HEK293 (cell line): ENCODE measurements around the gene KBTBD12.

Source experiments
- CTCF ChIA-PET: fragments of 350-600 bp; formaldehyde crosslinking; extraction: SDS; loops from one replicate; lab custom pipeline; 2021; ENCODE audit warnings: antibody characterized with exemption; lab: Yijun Ruan, JAX
- POLR2A ChIA-PET: fragments of 300-600 bp; formaldehyde crosslinking; extraction: SDS; loops from one replicate; lab custom pipeline; 2020; ENCODE audit warnings: antibody characterized with exemption, inconsistent platforms; lab: Yijun Ruan, JAX
- H3K27ac ChIP-seq: fragments of 200-500 bp; sonication (Bioruptor generic); 2 replicates; pipeline ENCODE4 v1.5.1; 2014; ENCODE audit warnings: low read depth, low read length, control low read depth, inconsistent platforms; ENCODE audit errors: extremely low read depth
- H3K36me3 ChIP-seq, 2 experiments: fragments of 200-500 bp in 1 of 2; sonication (Bioruptor generic) in 1 of 2; 1 replicate in 1 of 2; 2 replicates in 1 of 2; pipeline ENCODE4 v1.5.1; 2014 to 2017; ENCODE audit warnings: inconsistent platforms in 2 of 2, low read length in 2 of 2; ENCODE audit not compliant: control insufficient read depth in 2 of 2, insufficient read depth in 1 of 2
- H3K4me1 ChIP-seq: fragments of 200-500 bp; sonication (Bioruptor generic); 2 replicates; pipeline ENCODE4 v1.5.1; 2014; ENCODE audit warnings: mild to moderate bottlenecking, low read length, inconsistent platforms; ENCODE audit not compliant: control insufficient read depth, insufficient read depth
- H3K4me3 ChIP-seq: 2 replicates; pipeline ENCODE4 v1.5.1; 2011; ENCODE audit warnings: low read depth, mild to moderate bottlenecking, control low read depth, low read length, moderate library complexity
- H3K9me3 ChIP-seq: fragments of 200-500 bp; sonication (Bioruptor generic); 2 replicates; pipeline ENCODE4 v1.5.1; 2014; ENCODE audit warnings: low read depth, low read length, inconsistent platforms; ENCODE audit not compliant: control insufficient read depth, insufficient read depth
- EGR2 ChIP-seq: fragments of 450-650 bp; formaldehyde crosslinking; IDR thresholded peaks from 2 replicates; pipeline ENCODE4 v1.5.1; 2016; ENCODE audit warnings: low read depth, missing biosample characterization, missing genetic modification characterization
- GLIS1 ChIP-seq: fragments of 450-650 bp; formaldehyde crosslinking; IDR thresholded peaks from 2 replicates; pipeline ENCODE4 v1.5.1; 2016; ENCODE audit warnings: missing biosample characterization, missing genetic modification characterization
- MYNN ChIP-seq: fragments of 450-650 bp; formaldehyde crosslinking; IDR thresholded peaks from 2 replicates; pipeline ENCODE4 v1.5.1; 2016; ENCODE audit warnings: missing biosample characterization, missing genetic modification characterization, borderline replicate concordance
- OSR2 ChIP-seq: fragments of 450-650 bp; formaldehyde crosslinking; IDR thresholded peaks from 2 replicates; pipeline ENCODE4 v1.5.1; 2016; ENCODE audit warnings: missing biosample characterization, missing genetic modification characterization
- ZBTB21 ChIP-seq: fragments of 450-650 bp; formaldehyde crosslinking; IDR thresholded peaks from 2 replicates; pipeline ENCODE4 v1.5.1; 2017; ENCODE audit warnings: missing biosample characterization, missing genetic modification characterization
- ZFP37 ChIP-seq: fragments of 450-650 bp; formaldehyde crosslinking; IDR thresholded peaks from 2 replicates; pipeline ENCODE4 v1.5.1; 2016; ENCODE audit warnings: missing biosample characterization, missing genetic modification characterization
- ZNF214 ChIP-seq: fragments of 450-650 bp; formaldehyde crosslinking; IDR thresholded peaks from 2 replicates; pipeline ENCODE4 v1.5.1; 2017; ENCODE audit warnings: missing biosample characterization, mild to moderate bottlenecking, missing genetic modification characterization, borderline replicate concordance
- ZNF248 ChIP-seq: fragments of 450-650 bp; formaldehyde crosslinking; IDR thresholded peaks from 2 replicates; pipeline ENCODE4 v1.5.1; 2017; ENCODE audit warnings: missing biosample characterization, missing genetic modification characterization
- ZNF324 ChIP-seq: fragments of 450-650 bp; formaldehyde crosslinking; IDR thresholded peaks from 2 replicates; pipeline ENCODE4 v1.5.1; 2016; ENCODE audit warnings: missing biosample characterization, missing genetic modification characterization
- ZNF335 ChIP-seq: fragments of 450-650 bp; formaldehyde crosslinking; conservative IDR thresholded peaks from 2 replicates; pipeline ENCODE4 v1.5.1; 2016; ENCODE audit warnings: missing biosample characterization, missing genetic modification characterization
- ZNF341 ChIP-seq: fragments of 450-650 bp; formaldehyde crosslinking; IDR thresholded peaks from 2 replicates; pipeline ENCODE4; 2016; ENCODE audit warnings: low read depth, missing biosample characterization, missing genetic modification characterization
- ZNF510 ChIP-seq: fragments of 450-650 bp; formaldehyde crosslinking; IDR thresholded peaks from 2 replicates; pipeline ENCODE4 v1.5.1; 2018; ENCODE audit warnings: mild to moderate bottlenecking, missing genetic modification characterization, missing biosample characterization; ENCODE audit not compliant: insufficient replicate concordance
- ZNF529 ChIP-seq: fragments of 450-650 bp; formaldehyde crosslinking; IDR thresholded peaks from 2 replicates; pipeline ENCODE4 v1.5.1; 2017; ENCODE audit warnings: missing genetic modification characterization, missing biosample characterization; ENCODE audit not compliant: insufficient replicate concordance
- ZNF585B ChIP-seq: fragments of 450-650 bp; formaldehyde crosslinking; IDR thresholded peaks from 2 replicates; pipeline ENCODE4 v1.5.1; 2016; ENCODE audit warnings: missing biosample characterization, missing genetic modification characterization
- ZNF629 ChIP-seq: fragments of 450-650 bp; formaldehyde crosslinking; IDR thresholded peaks from 2 replicates; pipeline ENCODE4 v1.5.1; 2017; ENCODE audit warnings: missing biosample characterization, missing genetic modification characterization
- ZNF792 ChIP-seq: fragments of 450-650 bp; formaldehyde crosslinking; IDR thresholded peaks from 2 replicates; pipeline ENCODE4 v1.5.1; 2016; ENCODE audit warnings: missing biosample characterization, missing genetic modification characterization
- TF ChIP-seq, protein P1 (sequence below): fragments of 450-650 bp; formaldehyde crosslinking; IDR thresholded peaks from 2 replicates; pipeline ENCODE4 v1.5.1; 2016; ENCODE audit warnings: missing biosample characterization, missing genetic modification characterization, borderline replicate concordance
- TF ChIP-seq, protein P2 (sequence below): fragments of 450-650 bp; formaldehyde crosslinking; IDR thresholded peaks from 2 replicates; pipeline ENCODE4 v1.5.1; 2016; ENCODE audit warnings: missing biosample characterization, missing genetic modification characterization
- TF ChIP-seq, protein P3 (sequence below): fragments of 450-650 bp; formaldehyde crosslinking; IDR thresholded peaks from 2 replicates; pipeline ENCODE4 v1.5.1; 2016; ENCODE audit warnings: missing biosample characterization, missing genetic modification characterization
- TF ChIP-seq, protein P4 (sequence below): fragments of 450-650 bp; formaldehyde crosslinking; IDR thresholded peaks from 2 replicates; pipeline ENCODE4 v1.5.1; 2017; ENCODE audit warnings: missing biosample characterization, missing genetic modification characterization
- TF ChIP-seq, protein P5 (sequence below): fragments of 450-650 bp; formaldehyde crosslinking; IDR thresholded peaks from 2 replicates; pipeline ENCODE4 v1.5.1; 2016; ENCODE audit warnings: missing biosample characterization, missing genetic modification characterization, low read depth

The KBTBD12 gene

DNA sequence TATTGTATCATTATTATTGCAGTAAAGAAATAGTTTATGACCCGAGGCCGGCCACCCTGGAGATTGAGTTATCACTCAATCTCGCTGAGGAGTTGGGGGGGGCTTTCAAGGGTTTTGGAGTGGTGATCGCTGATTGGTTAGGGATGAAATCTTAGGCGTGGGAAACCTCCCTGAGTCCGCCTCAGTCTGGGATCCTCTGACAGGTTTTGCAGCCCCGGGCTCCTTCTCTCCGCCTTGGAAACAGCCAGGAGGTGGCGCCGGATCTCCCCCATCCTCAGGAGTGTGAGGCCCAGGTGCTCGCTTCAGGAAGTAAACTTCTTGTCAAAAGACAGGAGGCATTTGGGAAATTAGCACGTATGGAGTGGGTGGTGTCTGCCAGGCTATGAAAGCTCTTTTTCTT lies 96.1 kb downstream of the KBTBD12 start (continued):
- TF ChIP-seq, protein P1, sequence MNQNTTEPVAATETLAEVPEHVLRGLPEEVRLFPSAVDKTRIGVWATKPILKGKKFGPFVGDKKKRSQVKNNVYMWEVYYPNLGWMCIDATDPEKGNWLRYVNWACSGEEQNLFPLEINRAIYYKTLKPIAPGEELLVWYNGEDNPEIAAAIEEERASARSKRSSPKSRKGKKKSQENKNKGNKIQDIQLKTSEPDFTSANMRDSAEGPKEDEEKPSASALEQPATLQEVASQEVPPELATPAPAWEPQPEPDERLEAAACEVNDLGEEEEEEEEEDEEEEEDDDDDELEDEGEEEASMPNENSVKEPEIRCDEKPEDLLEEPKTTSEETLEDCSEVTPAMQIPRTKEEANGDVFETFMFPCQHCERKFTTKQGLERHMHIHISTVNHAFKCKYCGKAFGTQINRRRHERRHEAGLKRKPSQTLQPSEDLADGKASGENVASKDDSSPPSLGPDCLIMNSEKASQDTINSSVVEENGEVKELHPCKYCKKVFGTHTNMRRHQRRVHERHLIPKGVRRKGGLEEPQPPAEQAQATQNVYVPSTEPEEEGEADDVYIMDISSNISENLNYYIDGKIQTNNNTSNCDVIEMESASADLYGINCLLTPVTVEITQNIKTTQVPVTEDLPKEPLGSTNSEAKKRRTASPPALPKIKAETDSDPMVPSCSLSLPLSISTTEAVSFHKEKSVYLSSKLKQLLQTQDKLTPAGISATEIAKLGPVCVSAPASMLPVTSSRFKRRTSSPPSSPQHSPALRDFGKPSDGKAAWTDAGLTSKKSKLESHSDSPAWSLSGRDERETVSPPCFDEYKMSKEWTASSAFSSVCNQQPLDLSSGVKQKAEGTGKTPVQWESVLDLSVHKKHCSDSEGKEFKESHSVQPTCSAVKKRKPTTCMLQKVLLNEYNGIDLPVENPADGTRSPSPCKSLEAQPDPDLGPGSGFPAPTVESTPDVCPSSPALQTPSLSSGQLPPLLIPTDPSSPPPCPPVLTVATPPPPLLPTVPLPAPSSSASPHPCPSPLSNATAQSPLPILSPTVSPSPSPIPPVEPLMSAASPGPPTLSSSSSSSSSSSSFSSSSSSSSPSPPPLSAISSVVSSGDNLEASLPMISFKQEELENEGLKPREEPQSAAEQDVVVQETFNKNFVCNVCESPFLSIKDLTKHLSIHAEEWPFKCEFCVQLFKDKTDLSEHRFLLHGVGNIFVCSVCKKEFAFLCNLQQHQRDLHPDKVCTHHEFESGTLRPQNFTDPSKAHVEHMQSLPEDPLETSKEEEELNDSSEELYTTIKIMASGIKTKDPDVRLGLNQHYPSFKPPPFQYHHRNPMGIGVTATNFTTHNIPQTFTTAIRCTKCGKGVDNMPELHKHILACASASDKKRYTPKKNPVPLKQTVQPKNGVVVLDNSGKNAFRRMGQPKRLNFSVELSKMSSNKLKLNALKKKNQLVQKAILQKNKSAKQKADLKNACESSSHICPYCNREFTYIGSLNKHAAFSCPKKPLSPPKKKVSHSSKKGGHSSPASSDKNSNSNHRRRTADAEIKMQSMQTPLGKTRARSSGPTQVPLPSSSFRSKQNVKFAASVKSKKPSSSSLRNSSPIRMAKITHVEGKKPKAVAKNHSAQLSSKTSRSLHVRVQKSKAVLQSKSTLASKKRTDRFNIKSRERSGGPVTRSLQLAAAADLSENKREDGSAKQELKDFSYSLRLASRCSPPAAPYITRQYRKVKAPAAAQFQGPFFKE: no peak
- no peak for TF ChIP-seq ZNF214 (tag by site-specific recombination)
- TF ChIP-seq, protein P2, sequence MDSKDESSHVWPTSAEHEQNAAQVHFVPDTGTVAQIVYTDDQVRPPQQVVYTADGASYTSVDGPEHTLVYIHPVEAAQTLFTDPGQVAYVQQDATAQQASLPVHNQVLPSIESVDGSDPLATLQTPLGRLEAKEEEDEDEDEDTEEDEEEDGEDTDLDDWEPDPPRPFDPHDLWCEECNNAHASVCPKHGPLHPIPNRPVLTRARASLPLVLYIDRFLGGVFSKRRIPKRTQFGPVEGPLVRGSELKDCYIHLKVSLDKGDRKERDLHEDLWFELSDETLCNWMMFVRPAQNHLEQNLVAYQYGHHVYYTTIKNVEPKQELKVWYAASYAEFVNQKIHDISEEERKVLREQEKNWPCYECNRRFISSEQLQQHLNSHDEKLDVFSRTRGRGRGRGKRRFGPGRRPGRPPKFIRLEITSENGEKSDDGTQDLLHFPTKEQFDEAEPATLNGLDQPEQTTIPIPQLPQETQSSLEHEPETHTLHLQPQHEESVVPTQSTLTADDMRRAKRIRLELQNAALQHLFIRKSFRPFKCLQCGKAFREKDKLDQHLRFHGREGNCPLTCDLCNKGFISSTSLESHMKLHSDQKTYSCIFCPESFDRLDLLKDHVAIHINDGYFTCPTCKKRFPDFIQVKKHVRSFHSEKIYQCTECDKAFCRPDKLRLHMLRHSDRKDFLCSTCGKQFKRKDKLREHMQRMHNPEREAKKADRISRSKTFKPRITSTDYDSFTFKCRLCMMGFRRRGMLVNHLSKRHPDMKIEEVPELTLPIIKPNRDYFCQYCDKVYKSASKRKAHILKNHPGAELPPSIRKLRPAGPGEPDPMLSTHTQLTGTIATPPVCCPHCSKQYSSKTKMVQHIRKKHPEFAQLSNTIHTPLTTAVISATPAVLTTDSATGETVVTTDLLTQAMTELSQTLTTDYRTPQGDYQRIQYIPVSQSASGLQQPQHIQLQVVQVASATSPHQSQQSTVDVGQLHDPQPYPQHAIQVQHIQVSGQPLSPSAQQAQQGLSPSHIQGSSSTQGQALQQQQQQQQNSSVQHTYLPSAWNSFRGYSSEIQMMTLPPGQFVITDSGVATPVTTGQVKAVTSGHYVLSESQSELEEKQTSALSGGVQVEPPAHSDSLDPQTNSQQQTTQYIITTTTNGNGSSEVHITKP (tag by site-specific recombination): 0 out of 2 replicates have a peak, but pooled peaks have one; percentile 32
- TF ChIP-seq EGR2: no peak
- TF ChIP-seq, protein P3, sequence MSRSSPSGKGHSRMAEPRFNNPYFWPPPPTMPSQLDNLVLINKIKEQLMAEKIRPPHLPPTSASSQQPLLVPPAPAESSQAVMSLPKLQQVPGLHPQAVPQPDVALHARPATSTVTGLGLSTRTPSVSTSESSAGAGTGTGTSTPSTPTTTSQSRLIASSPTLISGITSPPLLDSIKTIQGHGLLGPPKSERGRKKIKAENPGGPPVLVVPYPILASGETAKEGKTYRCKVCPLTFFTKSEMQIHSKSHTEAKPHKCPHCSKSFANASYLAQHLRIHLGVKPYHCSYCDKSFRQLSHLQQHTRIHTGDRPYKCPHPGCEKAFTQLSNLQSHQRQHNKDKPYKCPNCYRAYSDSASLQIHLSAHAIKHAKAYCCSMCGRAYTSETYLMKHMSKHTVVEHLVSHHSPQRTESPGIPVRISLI: no peak
- no peak for TF ChIP-seq ZNF792 (tag by site-specific recombination)
- no peak for TF ChIP-seq ZNF529 (tag by site-specific recombination)
- TF ChIP-seq ZNF341: no peak
- no peak for TF ChIP-seq OSR2
- no peak for TF ChIP-seq ZNF248 (tag by site-specific recombination)
- no peak for TF ChIP-seq MYNN
- TF ChIP-seq, protein P4, sequence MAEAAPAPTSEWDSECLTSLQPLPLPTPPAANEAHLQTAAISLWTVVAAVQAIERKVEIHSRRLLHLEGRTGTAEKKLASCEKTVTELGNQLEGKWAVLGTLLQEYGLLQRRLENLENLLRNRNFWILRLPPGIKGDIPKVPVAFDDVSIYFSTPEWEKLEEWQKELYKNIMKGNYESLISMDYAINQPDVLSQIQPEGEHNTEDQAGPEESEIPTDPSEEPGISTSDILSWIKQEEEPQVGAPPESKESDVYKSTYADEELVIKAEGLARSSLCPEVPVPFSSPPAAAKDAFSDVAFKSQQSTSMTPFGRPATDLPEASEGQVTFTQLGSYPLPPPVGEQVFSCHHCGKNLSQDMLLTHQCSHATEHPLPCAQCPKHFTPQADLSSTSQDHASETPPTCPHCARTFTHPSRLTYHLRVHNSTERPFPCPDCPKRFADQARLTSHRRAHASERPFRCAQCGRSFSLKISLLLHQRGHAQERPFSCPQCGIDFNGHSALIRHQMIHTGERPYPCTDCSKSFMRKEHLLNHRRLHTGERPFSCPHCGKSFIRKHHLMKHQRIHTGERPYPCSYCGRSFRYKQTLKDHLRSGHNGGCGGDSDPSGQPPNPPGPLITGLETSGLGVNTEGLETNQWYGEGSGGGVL (tag by site-specific recombination): no peak
- no peak for TF ChIP-seq ZNF585B (tag by site-specific recombination)
- TF ChIP-seq ZNF510: no peak
- TF ChIP-seq ZNF324: no peak

DNA sequence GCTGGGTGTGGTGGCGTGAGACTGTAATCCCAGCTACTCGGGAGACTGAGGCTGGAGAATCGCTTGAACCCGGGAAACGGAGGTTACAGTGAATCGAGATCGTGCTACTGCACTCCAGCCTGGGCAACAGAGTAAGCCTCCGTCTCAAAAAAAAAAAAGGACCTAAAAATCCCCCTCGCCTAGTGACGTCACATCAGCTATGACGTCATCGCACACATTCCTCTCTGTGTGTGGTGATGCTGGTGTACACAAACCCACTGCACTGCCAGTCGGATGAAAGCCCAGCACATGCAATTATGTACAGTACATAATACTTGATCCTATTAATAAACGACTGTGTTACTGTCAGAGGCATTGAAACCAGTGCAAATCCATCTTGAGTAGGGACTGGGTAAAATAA lies 97.0 kb downstream of the KBTBD12 start:
- ChIA-PET POLR2A (no interaction called here), CTCF (interaction anchor here (0.8 to 1.8 kb wide), 5 partner anchors 7 to 356 kb away, joined by 3 to 10 read pairs (median 4); no protein-coding TSS in a partner anchor)
- Histone ChIP-seq H3K9me3 (no peaks in the 10 kb centered on the region), H3K4me3 (no peak overlapping the region), H3K27ac (no peak overlapping the region), H3K36me3 (no peaks in the 10 kb centered on the region)
- TF ChIP-seq GLIS1 (tag by site-specific recombination): 0 out of 2 replicates have a peak, but pooled peaks have one; percentile 32
- peak; percentile 52; the same call in 1 of the 2 replicates for TF ChIP-seq ZNF629 (tag by site-specific recombination)
- peak; percentile 62 for TF ChIP-seq ZNF335 (tag by site-specific recombination)
- peak; percentile 75 for TF ChIP-seq ZBTB21 (tag by site-specific recombination)
- TF ChIP-seq ZFP37 (tag by site-specific recombination): no peak
- TF ChIP-seq, protein P5, sequence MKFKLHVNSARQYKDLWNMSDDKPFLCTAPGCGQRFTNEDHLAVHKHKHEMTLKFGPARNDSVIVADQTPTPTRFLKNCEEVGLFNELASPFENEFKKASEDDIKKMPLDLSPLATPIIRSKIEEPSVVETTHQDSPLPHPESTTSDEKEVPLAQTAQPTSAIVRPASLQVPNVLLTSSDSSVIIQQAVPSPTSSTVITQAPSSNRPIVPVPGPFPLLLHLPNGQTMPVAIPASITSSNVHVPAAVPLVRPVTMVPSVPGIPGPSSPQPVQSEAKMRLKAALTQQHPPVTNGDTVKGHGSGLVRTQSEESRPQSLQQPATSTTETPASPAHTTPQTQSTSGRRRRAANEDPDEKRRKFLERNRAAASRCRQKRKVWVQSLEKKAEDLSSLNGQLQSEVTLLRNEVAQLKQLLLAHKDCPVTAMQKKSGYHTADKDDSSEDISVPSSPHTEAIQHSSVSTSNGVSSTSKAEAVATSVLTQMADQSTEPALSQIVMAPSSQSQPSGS: peak; percentile 80
- TF ChIP-seq, all 188 proteins: peak for 5
- no peaks in the 10 kb centered on the region for H3K4me1 ChIP-seq
